Breast epithelium (tissue), 4 donors: ENCODE data around the gene AOAH. TPM values are rescaled to one million over a fixed set of nuclear protein-coding genes. Genes with fewer than 3 reads are reported as not detected.

Source experiments
- DNase-seq, 2 donors: peaks; one replicate each; pipeline ENCODE4 v3.0.0-alpha.2; 2019; ENCODE audit warnings: low spot score in 2 of 2
- H3K27ac ChIP-seq, 2 donors: fragments of 200-600 bp; sonication (generic) in 1 of 2; one replicate each; pipeline ENCODE4 v1.5.1; 2016 to 2019; ENCODE audit warnings: mild to moderate bottlenecking in 1 of 2
- H3K27me3 ChIP-seq, 2 donors: fragments of 200-600 bp; sonication (generic) in 1 of 2; one replicate each; pipeline versions ENCODE4 v1.5.1 to v1.6.0; 2017 to 2019; ENCODE audit warnings: control low read depth in 1 of 2, mild to moderate bottlenecking in 1 of 2
- H3K36me3 ChIP-seq: fragments of 200-600 bp; one replicate; pipeline ENCODE4 v1.5.1; 2019
- H3K4me1 ChIP-seq, 2 donors: fragments of 200-600 bp; sonication (generic); one replicate each; pipeline ENCODE4 v1.5.1; 2016 to 2019; ENCODE audit warnings: control low read depth in 1 of 2
- H3K4me3 ChIP-seq, 3 donors: fragments of 200-600 bp; sonication (generic); 1 replicate in 2 of 3; 2 replicates in 1 of 3; pipeline ENCODE4 v1.5.1; 2016 to 2019; ENCODE audit warnings: mild to moderate bottlenecking in 3 of 3, moderate library complexity in 2 of 3
- H3K9me3 ChIP-seq, 2 donors: fragments of 200-600 bp; sonication (generic) in 1 of 2; one replicate each; pipeline ENCODE4 v1.5.1; 2016 to 2019; ENCODE audit warnings: control low read depth in 1 of 2
- POLR2A ChIP-seq: fragments of 450-650 bp; IDR thresholded peaks from one replicate; pipeline ENCODE4 v1.6.1; 2016; ENCODE audit warnings: antibody characterized with exemption, mild to moderate bottlenecking, moderate library complexity
- POLR2AphosphoS5 ChIP-seq, 3 donors: sonication (generic); formaldehyde crosslinking; IDR thresholded peaks; one replicate each; pipeline ENCODE4 v1.6.1; 2017; ENCODE audit warnings: antibody characterized with exemption in 3 of 3
- intact Hi-C: fragments of 100-400 bp; cut with DNase I; formaldehyde crosslinking; loops from one replicate; pipeline ENCODE4 v1.15.1; 2023; ENCODE audit warnings: low total_unique reads
- total RNA-seq, 3 donors: library from RNA; depleted of rRNA; stranded (reverse); fragments of >200 nt; gene quantifications; one replicate each; pipeline ENCODE4 v1.1.0, GENCODE V29; 2016
- TF ChIP-seq, protein P1 (sequence below), 3 donors: fragments of 450-650 bp; IDR thresholded peaks; one replicate each; pipeline ENCODE4 v1.5.1; 2016 to 2017; ENCODE audit warnings: antibody characterized with exemption in 3 of 3, mild to moderate bottlenecking in 3 of 3, moderate library complexity in 3 of 3

Gene AOAH
- total RNA-seq, 3 donors from 2014 or later: 4.6 to 13.3 (median 10.8) TPM

DNA sequence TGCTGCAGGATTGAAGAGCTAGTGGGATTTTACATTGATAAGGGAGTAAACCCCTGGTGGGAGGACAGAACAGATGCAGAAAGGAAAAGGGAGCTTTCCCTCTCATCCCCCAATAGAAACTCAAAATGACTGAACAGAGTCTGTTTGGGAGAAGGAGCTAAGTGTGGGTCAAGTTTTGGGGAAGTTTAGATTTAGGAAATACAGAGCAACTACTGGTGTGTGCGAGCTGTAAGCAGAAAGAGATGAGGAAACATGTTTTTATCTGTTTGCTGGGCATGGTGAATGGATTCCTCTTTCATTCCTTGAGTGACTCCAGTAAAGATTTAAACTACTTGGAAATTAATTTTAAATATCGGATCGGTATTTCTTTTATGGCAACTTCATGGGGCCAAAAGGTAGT is 132.7 kb downstream of the AOAH start:
- intact Hi-C loops: no loop called here
- H3K4me1 ChIP-seq: no peaks in the 10 kb centered on the region

DNA sequence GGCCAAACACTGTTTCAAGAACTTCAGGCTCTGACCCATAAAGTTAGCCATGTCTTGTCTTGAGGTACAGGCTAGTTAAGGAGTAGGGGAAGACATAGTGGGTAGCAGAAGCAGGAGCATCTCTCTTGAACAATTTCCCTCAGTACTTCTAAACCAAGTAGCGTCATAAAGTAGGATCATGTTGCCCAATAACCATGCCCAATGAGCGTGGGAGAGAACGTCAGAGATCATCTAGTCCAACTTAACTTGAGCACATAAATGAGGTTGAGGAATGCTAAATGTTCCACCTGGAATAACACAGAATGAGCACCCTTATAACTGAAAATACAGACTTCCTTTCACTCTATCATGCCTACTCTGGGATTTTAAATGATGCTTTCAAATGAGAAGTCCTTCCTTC is 134.9 kb downstream of the AOAH start:
- H3K36me3 ChIP-seq: no peaks in the 10 kb centered on the region

More for the DNA sequence above, 132.7 kb downstream of the AOAH start:
- Histone ChIP-seq H3K4me3 (no peak overlapping the region), H3K36me3 (no peaks in the 10 kb centered on the region), H3K27ac (no peak overlapping the region), H3K9me3 (no peaks in the 10 kb centered on the region), H3K27me3 (no peaks in the 10 kb centered on the region)
- DNase-seq: no peak
- TF ChIP-seq, protein P1, sequence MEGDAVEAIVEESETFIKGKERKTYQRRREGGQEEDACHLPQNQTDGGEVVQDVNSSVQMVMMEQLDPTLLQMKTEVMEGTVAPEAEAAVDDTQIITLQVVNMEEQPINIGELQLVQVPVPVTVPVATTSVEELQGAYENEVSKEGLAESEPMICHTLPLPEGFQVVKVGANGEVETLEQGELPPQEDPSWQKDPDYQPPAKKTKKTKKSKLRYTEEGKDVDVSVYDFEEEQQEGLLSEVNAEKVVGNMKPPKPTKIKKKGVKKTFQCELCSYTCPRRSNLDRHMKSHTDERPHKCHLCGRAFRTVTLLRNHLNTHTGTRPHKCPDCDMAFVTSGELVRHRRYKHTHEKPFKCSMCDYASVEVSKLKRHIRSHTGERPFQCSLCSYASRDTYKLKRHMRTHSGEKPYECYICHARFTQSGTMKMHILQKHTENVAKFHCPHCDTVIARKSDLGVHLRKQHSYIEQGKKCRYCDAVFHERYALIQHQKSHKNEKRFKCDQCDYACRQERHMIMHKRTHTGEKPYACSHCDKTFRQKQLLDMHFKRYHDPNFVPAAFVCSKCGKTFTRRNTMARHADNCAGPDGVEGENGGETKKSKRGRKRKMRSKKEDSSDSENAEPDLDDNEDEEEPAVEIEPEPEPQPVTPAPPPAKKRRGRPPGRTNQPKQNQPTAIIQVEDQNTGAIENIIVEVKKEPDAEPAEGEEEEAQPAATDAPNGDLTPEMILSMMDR (IDR thresholded peaks at IDR 0.05): no peak

DNA sequence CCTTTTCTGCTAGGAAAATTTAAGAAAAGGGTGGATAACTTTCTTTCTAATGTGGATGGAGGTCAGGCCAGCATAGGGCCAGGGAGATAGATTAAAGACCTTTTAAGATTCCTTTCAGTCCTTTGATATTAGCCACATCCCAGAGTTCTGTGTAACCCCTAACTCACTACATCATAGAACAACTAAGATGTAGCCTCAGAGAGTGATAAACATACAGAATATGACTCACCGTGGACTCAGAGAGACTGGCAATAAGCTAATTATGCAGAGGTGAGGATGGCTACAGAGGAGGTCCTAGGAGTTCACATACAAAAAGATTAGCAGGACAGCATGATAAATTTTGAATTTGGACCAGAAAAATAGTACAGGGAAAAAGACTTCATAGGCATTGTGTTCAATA is 141.0 kb downstream of the AOAH start:
- peaks cover 0 to 5% of the 10 kb centered on the region in 2 donors for H3K9me3 ChIP-seq
- H3K36me3 ChIP-seq: no peaks in the 10 kb centered on the region

More for the DNA sequence above, 134.9 kb downstream of the AOAH start:
- Histone ChIP-seq H3K27ac (no peak overlapping the region), H3K9me3 (no peaks in the 10 kb centered on the region), H3K27me3 (no peaks in the 10 kb centered on the region), H3K4me3 (no peak overlapping the region), H3K4me1 (no peaks in the 10 kb centered on the region)
- no peak for TF ChIP-seq POLR2A
- no peak for TF ChIP-seq POLR2AphosphoS5 (IDR thresholded peaks at IDR 0.05)
- TF ChIP-seq, protein P1 (IDR thresholded peaks at IDR 0.05): no peak
- intact Hi-C loops: no loop called here
- no peak for DNase-seq

DNA sequence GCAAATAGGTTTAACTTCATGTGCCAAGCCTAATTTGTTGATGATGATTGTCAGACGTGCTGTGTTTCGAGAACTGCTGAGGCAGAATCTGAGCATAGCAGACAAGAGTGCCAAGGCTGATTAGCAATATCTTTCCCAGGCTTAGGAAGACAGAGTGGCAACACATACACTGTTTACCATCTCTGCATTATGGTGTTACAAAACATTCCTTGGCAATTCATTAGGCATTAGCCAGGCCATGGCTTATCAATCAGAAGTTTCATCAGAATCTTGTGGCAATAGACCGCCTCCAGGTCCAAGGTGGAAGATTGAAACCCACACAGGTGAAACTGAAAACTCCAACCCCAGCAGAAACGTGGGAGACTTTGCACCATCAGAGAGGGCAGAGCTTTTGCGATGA is 148.5 kb downstream of the AOAH start:
- no peaks in the 10 kb centered on the region for H3K36me3 ChIP-seq
- no peak overlapping the region for H3K4me3 ChIP-seq
- no peaks in the 10 kb centered on the region for H3K4me1 ChIP-seq
- peaks cover 0 to 12% of the 10 kb centered on the region in 2 donors for H3K9me3 ChIP-seq
- intact Hi-C loops: no loop called here
- H3K27me3 ChIP-seq: no peaks in the 10 kb centered on the region
- no peak overlapping the region for H3K27ac ChIP-seq
- TF ChIP-seq POLR2AphosphoS5 (IDR thresholded peaks at IDR 0.05) (no peak), POLR2A (no peak)
- TF ChIP-seq, protein P1 (IDR thresholded peaks at IDR 0.05): no peak
- DNase-seq: no peak

More for the DNA sequence above, 141.0 kb downstream of the AOAH start:
- H3K27me3 ChIP-seq: no peaks in the 10 kb centered on the region
- H3K27ac ChIP-seq: no peak overlapping the region
- no peaks in the 10 kb centered on the region for H3K4me1 ChIP-seq
- H3K4me3 ChIP-seq: no peak overlapping the region
- no peak for DNase-seq
- TF ChIP-seq, protein P1 (IDR thresholded peaks at IDR 0.05): no peak
- no peak for TF ChIP-seq POLR2AphosphoS5 (IDR thresholded peaks at IDR 0.05)
- no peak for TF ChIP-seq POLR2A
- intact Hi-C loops: no loop called here

DNA sequence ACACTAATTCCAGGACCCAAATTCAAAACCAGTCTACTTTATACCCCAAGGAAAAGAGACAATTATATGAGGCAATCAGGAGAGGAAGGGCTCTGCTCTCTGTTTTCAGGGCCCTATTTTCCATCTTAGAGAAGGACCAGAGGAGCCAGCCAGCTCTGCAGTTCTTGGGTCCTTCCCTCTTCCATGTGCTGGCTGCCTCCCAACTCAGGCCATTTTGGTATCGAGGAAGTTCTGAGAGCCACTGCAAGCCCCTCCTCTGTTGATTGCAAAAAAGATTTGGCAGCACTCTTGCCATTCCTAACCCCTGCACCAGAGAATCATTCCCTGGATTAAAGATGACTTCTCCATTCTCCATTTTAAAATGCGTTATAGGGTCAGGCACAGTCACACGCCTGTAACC is 151.2 kb downstream of the AOAH start:
- intact Hi-C loops: no loop called here
- no peak overlapping the region for H3K27ac ChIP-seq
- H3K9me3 ChIP-seq: peaks cover 0 to 9% of the 10 kb centered on the region in 2 donors
- no peaks in the 10 kb centered on the region for H3K4me1 ChIP-seq
- H3K27me3 ChIP-seq: no peaks in the 10 kb centered on the region
- no peaks in the 10 kb centered on the region for H3K36me3 ChIP-seq
- DNase-seq: no peak
- TF ChIP-seq, protein P1 (IDR thresholded peaks at IDR 0.05): no peak
- TF ChIP-seq POLR2AphosphoS5 (IDR thresholded peaks at IDR 0.05) (no peak), POLR2A (no peak)
- H3K4me3 ChIP-seq: no peak overlapping the region
